Thyroid gland (tissue), 4 donors: Measurements from ENCODE around the gene RAB15.

Experiments used
- CTCF ChIP-seq, 6 experiments: fragments of 200-600 bp in 3 of 6; fragments of 450-650 bp in 3 of 6; sonication (generic) in 3 of 6; IDR thresholded peaks; one replicate each; pipeline ENCODE4 v1.5.1; 2016 to 2019; ENCODE audit warnings: antibody characterized with exemption in 6 of 6, mild to moderate bottlenecking in 2 of 6, inconsistent platforms in 1 of 6, moderate library complexity in 1 of 6
- POLR2A ChIP-seq, 2 donors: fragments of 450-650 bp; IDR thresholded peaks; one replicate each; pipeline ENCODE4 v1.6.1; 2017; ENCODE audit warnings: antibody characterized with exemption in 2 of 2, mild to moderate bottlenecking in 2 of 2, moderate library complexity in 1 of 2

- TF ChIP-seq CTCF (IDR thresholded peaks at IDR 0.05) (no peak), POLR2A (IDR thresholded peaks at IDR 0.05) (no peak)
Observed at GRCh38 chr14:64947710-64948611, 24.2 kb downstream of the RAB15 start.
